ENCODE measurements around the gene HAL.

The HAL gene

DNA sequence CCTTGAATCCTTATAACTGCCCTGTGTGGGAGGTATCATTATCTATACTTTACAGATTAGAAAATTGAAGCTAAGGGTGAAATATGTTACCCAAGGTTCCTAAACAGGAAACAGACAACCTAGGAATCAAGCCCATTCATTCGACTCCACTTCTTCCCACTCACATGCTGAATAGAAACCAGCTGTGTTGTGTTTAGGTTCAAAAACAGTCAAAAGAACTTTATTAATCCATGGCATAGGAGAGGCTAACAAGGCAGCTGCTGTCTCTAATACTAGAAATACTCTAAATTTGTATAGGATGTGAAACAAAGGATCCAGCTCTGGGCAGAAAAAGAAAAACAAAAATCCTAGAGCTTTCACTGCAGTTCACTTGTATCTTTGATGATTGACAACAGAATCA lies 43.1 kb downstream of the HAL start:
- DNase-seq (ENCODE audit: low read depth) = no peak
- no peak for TF ChIP-seq MYC (IDR thresholded peaks at IDR 0.05; ENCODE audit: low read depth, low read length)
- TF ChIP-seq, protein P1, sequence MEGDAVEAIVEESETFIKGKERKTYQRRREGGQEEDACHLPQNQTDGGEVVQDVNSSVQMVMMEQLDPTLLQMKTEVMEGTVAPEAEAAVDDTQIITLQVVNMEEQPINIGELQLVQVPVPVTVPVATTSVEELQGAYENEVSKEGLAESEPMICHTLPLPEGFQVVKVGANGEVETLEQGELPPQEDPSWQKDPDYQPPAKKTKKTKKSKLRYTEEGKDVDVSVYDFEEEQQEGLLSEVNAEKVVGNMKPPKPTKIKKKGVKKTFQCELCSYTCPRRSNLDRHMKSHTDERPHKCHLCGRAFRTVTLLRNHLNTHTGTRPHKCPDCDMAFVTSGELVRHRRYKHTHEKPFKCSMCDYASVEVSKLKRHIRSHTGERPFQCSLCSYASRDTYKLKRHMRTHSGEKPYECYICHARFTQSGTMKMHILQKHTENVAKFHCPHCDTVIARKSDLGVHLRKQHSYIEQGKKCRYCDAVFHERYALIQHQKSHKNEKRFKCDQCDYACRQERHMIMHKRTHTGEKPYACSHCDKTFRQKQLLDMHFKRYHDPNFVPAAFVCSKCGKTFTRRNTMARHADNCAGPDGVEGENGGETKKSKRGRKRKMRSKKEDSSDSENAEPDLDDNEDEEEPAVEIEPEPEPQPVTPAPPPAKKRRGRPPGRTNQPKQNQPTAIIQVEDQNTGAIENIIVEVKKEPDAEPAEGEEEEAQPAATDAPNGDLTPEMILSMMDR (IDR thresholded peaks at IDR 0.05; ENCODE audit: low read depth, low read length) = no peak
- no peak overlapping the region for H3K4me3 ChIP-seq (ENCODE audit: low read depth, low read length)

DNA sequence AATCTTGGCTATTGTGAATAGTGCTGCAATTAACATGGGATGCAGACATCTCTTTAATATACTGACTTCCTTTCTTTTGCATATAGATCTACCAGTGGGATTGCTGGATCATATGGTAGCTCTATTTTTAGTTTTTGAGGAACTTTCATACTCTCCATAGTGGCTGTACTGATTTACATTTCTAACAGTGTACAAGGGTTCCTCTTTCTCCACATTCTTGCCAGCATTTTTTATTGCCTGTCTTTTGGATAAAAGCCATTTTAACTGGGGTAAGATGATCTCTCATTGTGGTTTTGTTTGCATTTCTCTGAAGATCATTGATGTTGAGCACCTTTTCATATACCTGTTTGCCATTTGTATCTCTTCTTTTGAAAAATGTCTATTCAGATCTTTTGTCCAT lies 44.6 kb downstream of the HAL start:
- TF ChIP-seq POLR2A (IDR thresholded peaks at IDR 0.05; ENCODE audit: extremely low read depth, insufficient read length) (no peak), MYC (IDR thresholded peaks at IDR 0.05; ENCODE audit: low read depth, low read length) (no peak)
- TF ChIP-seq, protein P2, sequence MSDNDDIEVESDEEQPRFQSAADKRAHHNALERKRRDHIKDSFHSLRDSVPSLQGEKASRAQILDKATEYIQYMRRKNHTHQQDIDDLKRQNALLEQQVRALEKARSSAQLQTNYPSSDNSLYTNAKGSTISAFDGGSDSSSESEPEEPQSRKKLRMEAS (IDR thresholded peaks at IDR 0.05; ENCODE audit: low read depth, low read length) = no peak
- TF ChIP-seq, protein P1 (IDR thresholded peaks at IDR 0.05; ENCODE audit: low read depth, low read length) = no peak
- no peak overlapping the region for H3K4me3 ChIP-seq (ENCODE audit: low read depth, low read length)
- no peak for DNase-seq (ENCODE audit: low read depth)

DNA sequence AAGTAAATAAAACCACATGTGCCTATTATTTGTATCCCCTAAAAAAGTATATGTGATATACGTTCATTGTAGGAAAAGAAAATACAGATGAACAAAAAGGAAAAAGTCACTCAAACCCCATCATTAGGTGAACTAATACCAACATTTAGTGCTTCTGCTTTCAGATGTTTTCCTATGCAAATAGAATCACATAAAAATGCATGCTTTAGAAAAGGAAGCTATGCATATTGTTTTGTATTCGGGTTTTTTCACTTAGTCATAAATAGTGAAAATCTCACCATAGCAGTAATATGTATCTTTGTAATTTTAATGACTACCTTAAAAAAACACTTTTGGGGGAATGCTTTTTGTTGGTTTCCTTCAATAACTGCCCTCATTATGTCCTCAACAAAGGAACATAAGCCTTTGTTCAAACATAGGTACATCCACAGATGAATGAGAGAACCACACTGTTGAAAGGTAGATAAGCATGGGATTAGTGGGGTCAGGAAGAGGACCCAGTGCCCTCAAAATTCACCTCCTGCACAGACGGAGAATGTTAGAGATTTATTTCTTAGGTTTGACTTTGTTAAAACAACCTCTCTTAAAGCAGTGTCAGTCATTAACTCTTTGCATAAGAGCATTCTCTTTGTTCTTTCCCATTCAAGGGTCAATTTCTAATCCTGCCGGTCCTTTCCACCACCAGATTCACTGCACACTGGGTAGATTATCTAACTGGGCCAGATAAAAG lies 46.5 kb downstream of the HAL start:
- TF ChIP-seq, protein P2 (IDR thresholded peaks at IDR 0.05; ENCODE audit: low read depth, low read length) = no peak
- no peak for TF ChIP-seq MYC (IDR thresholded peaks at IDR 0.05; ENCODE audit: low read depth, low read length)
- TF ChIP-seq, protein P1 (IDR thresholded peaks at IDR 0.05; ENCODE audit: low read depth, low read length) = no peak
- no peak for TF ChIP-seq POLR2A (IDR thresholded peaks at IDR 0.05; ENCODE audit: extremely low read depth, insufficient read length)
- DNase-seq (ENCODE audit: low read depth) = no peak
- no peak overlapping the region for H3K4me3 ChIP-seq (ENCODE audit: low read depth, low read length)

DNA sequence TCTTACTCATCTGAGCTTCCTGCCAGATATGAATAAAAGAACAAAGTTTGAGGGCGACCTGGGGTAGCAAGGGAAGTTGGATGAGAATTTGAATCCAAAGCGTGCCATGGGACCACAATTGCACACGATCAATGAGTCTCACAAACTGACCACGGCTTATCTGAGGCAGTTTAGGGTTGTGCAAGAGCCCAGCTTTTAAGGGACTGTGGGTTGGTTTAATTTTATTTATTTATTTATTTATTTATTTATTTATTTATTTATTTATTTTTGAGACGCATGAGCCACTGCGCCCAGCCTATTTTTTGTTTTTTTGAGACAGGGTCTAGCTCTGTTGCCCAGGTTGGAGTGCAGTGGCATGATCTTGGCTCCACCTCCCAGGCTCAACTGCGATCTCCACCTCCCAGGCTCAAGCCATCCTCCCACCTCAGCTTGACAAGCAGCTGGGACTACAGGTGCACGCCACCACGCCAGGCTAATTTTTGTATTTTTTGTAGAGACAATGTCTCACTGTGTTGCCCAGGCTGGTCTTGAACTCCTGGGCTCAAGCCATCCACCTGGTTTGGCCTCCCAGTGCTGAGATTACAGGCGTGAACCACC lies 51.9 kb downstream of the HAL start:
- DNase-seq (ENCODE audit: low read depth) = peak; percentile 38
- TF ChIP-seq, protein P2 (IDR thresholded peaks at IDR 0.05; ENCODE audit: low read depth, low read length) = no peak
- TF ChIP-seq, protein P1 (IDR thresholded peaks at IDR 0.05; ENCODE audit: low read depth, low read length) = no peak
- no peak for TF ChIP-seq POLR2A (IDR thresholded peaks at IDR 0.05; ENCODE audit: extremely low read depth, insufficient read length)
- no peak for TF ChIP-seq MYC (IDR thresholded peaks at IDR 0.05; ENCODE audit: low read depth, low read length)
- H3K4me3 ChIP-seq (ENCODE audit: low read depth, low read length) = no peak overlapping the region

DNA sequence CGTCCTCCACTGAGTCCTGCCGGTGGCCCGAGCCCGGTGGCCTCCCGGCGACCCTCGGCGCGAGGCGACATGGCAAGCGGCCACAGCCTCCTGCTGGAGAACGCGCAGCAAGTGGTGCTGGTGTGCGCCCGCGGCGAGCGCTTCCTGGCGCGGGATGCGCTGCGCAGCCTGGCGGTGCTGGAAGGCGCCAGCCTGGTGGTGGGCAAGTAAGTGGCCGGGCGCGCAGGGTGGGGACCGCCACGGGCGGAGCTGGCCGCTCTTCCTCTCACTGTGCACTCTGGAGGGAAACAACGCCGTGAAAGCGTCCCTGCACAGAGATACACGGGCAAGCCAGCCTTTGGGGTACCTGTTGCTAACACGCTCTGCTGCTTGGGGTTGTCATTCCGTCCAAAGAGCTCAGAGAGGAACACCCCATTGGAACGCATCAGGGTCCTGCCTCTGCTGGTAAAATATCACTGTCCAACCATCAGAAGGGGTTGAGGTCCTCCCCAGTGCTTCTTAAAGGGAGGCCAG lies 52.8 kb downstream of the HAL start, which contains the start of gene AMDHD1:
Gene AMDHD1, plus strand, starts transcription at position 2 of the 513 bp plus-strand sequence. Its CDS starts 68 bp downstream, at position 70.
- peak within 1 kb of the TSS; percentile 92 for H3K4me3 ChIP-seq (ENCODE audit: low read depth, low read length)
- TF ChIP-seq, protein P2 (IDR thresholded peaks at IDR 0.05; ENCODE audit: low read depth, low read length) = no peak
- TF ChIP-seq POLR2A (IDR thresholded peaks at IDR 0.05; ENCODE audit: extremely low read depth, insufficient read length) (no peak), MYC (IDR thresholded peaks at IDR 0.05; ENCODE audit: low read depth, low read length) (no peak)
- TF ChIP-seq, protein P1 (IDR thresholded peaks at IDR 0.05; ENCODE audit: low read depth, low read length) = peak; percentile 9
- DNase-seq (ENCODE audit: low read depth) = peak; percentile 86
